ENCODE data around the gene STXBP4.

DNA sequence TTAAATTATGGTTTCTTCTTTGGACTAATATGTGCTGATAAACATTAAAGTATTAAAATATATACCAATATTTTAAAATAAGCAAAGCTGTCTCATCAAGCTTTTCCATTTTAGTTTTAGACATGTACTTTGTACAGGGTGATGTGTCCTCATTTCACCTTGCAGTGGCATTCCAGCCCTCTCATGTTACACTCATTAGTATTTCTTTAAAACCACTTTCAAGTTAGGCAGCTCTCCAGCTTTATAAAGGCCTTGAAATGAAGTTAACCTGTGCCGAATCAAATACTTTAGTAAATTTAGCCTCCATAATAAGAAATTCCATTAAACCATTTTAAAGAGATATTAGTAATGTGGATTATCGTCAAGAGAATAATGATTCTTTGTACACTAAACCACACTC is 188.6 kb downstream of the STXBP4 start:
- TF ChIP-seq, protein P1, sequence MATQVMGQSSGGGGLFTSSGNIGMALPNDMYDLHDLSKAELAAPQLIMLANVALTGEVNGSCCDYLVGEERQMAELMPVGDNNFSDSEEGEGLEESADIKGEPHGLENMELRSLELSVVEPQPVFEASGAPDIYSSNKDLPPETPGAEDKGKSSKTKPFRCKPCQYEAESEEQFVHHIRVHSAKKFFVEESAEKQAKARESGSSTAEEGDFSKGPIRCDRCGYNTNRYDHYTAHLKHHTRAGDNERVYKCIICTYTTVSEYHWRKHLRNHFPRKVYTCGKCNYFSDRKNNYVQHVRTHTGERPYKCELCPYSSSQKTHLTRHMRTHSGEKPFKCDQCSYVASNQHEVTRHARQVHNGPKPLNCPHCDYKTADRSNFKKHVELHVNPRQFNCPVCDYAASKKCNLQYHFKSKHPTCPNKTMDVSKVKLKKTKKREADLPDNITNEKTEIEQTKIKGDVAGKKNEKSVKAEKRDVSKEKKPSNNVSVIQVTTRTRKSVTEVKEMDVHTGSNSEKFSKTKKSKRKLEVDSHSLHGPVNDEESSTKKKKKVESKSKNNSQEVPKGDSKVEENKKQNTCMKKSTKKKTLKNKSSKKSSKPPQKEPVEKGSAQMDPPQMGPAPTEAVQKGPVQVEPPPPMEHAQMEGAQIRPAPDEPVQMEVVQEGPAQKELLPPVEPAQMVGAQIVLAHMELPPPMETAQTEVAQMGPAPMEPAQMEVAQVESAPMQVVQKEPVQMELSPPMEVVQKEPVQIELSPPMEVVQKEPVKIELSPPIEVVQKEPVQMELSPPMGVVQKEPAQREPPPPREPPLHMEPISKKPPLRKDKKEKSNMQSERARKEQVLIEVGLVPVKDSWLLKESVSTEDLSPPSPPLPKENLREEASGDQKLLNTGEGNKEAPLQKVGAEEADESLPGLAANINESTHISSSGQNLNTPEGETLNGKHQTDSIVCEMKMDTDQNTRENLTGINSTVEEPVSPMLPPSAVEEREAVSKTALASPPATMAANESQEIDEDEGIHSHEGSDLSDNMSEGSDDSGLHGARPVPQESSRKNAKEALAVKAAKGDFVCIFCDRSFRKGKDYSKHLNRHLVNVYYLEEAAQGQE (IDR thresholded peaks at IDR 0.05; ENCODE audit: low read depth), result no peak
- TF ChIP-seq, protein P2, sequence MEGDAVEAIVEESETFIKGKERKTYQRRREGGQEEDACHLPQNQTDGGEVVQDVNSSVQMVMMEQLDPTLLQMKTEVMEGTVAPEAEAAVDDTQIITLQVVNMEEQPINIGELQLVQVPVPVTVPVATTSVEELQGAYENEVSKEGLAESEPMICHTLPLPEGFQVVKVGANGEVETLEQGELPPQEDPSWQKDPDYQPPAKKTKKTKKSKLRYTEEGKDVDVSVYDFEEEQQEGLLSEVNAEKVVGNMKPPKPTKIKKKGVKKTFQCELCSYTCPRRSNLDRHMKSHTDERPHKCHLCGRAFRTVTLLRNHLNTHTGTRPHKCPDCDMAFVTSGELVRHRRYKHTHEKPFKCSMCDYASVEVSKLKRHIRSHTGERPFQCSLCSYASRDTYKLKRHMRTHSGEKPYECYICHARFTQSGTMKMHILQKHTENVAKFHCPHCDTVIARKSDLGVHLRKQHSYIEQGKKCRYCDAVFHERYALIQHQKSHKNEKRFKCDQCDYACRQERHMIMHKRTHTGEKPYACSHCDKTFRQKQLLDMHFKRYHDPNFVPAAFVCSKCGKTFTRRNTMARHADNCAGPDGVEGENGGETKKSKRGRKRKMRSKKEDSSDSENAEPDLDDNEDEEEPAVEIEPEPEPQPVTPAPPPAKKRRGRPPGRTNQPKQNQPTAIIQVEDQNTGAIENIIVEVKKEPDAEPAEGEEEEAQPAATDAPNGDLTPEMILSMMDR (IDR thresholded peaks at IDR 0.05 in 2 of 3, conservative IDR thresholded peaks at IDR 0.05 in 1 of 3; ENCODE audit: borderline replicate concordance in 1 of 3, insufficient read depth in 1 of 3, low read depth in 2 of 3, low read length in 2 of 3), result no peak
- TF ChIP-seq CEBPB (IDR thresholded peaks at IDR 0.05; ENCODE audit: low read depth) (no peak), POLR2AphosphoS5 (IDR thresholded peaks at IDR 0.05; ENCODE audit: low read depth, low read length) (no peak), POLR2A (IDR thresholded peaks at IDR 0.05; ENCODE audit: borderline replicate concordance, extremely low read depth, insufficient read depth, insufficient read length) (no peak), EZH2 (IDR thresholded peaks at IDR 0.05) (no peak), RAD21 (IDR thresholded peaks at IDR 0.05; ENCODE audit: low read depth) (no peak), SP1 (IDR thresholded peaks at IDR 0.05; ENCODE audit: low read depth) (no peak; the same call in 1 of the 2 replicates), EZH2phosphoT487 (IDR thresholded peaks at IDR 0.05; ENCODE audit: borderline replicate concordance) (no peak), SRF (IDR thresholded peaks at IDR 0.05; ENCODE audit: low read depth) (no peak), ZNF274 (IDR thresholded peaks at IDR 0.05; ENCODE audit: low read depth, low read length) (no peak)
- TF ChIP-seq, protein P3, sequence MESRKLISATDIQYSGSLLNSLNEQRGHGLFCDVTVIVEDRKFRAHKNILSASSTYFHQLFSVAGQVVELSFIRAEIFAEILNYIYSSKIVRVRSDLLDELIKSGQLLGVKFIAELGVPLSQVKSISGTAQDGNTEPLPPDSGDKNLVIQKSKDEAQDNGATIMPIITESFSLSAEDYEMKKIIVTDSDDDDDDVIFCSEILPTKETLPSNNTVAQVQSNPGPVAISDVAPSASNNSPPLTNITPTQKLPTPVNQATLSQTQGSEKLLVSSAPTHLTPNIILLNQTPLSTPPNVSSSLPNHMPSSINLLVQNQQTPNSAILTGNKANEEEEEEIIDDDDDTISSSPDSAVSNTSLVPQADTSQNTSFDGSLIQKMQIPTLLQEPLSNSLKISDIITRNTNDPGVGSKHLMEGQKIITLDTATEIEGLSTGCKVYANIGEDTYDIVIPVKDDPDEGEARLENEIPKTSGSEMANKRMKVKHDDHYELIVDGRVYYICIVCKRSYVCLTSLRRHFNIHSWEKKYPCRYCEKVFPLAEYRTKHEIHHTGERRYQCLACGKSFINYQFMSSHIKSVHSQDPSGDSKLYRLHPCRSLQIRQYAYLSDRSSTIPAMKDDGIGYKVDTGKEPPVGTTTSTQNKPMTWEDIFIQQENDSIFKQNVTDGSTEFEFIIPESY (IDR thresholded peaks at IDR 0.05; ENCODE audit: extremely low read depth, insufficient replicate concordance, low read length), result no peak
- TF ChIP-seq, protein P4, sequence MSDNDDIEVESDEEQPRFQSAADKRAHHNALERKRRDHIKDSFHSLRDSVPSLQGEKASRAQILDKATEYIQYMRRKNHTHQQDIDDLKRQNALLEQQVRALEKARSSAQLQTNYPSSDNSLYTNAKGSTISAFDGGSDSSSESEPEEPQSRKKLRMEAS (IDR thresholded peaks at IDR 0.05), result peak; percentile 30; the same call in 1 of the 2 replicates
